Measurements from ENCODE around the gene GLE1.

GLE1 gene

DNA sequence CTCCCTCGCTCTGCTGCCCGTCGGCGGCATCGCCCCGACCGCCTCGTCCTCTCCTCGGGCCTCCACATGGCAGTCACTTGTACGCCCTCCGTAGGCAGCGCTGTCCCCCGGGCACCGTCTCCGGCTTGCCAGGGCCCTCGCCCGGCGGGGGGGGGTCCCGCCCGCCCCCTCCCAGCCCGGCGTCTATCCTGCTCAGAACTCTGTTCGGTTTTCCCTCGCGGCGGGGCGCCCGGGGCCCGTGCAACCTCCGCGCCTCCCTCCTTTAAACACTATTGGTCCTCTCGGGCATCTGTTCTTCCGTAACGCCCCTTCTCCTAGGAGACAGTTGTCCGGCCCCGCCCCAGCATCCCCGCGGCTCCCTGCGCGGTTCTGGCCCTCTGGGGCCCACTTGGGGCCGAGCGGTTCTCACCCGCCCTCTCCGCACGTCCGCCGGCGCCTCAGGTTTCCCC, 47.9 kb upstream of the GLE1 start:
- H3K27ac ChIP-seq = peak overlapping the region; percentile 73
- peak overlapping the region; percentile 75 for H2AFZ ChIP-seq (ENCODE audit: low read depth)
- H3K4me2 ChIP-seq = peak overlapping the region; percentile 98
- peaks cover 3% of the 10 kb centered on the region; the same call in 1 of the 2 replicates for H3K36me3 ChIP-seq (ENCODE audit: insufficient read depth)
- H3K4me3 ChIP-seq (IDR thresholded peaks at IDR 0.05; ENCODE audit: insufficient read depth, low read depth, low read length) = no peak overlapping the region
- peak overlapping the region; percentile 73 for H3K9ac ChIP-seq
- no peaks in the 10 kb centered on the region for H4K20me1 ChIP-seq (ENCODE audit: insufficient read depth)
- TF ChIP-seq, protein P1, sequence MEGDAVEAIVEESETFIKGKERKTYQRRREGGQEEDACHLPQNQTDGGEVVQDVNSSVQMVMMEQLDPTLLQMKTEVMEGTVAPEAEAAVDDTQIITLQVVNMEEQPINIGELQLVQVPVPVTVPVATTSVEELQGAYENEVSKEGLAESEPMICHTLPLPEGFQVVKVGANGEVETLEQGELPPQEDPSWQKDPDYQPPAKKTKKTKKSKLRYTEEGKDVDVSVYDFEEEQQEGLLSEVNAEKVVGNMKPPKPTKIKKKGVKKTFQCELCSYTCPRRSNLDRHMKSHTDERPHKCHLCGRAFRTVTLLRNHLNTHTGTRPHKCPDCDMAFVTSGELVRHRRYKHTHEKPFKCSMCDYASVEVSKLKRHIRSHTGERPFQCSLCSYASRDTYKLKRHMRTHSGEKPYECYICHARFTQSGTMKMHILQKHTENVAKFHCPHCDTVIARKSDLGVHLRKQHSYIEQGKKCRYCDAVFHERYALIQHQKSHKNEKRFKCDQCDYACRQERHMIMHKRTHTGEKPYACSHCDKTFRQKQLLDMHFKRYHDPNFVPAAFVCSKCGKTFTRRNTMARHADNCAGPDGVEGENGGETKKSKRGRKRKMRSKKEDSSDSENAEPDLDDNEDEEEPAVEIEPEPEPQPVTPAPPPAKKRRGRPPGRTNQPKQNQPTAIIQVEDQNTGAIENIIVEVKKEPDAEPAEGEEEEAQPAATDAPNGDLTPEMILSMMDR (conservative IDR thresholded peaks at IDR 0.05; ENCODE audit: low read depth, low read length) = no peak
- no peaks in the 10 kb centered on the region for H3K27me3 ChIP-seq (ENCODE audit: insufficient read depth, low read depth)
- H3K79me2 ChIP-seq (ENCODE audit: insufficient read depth, low read depth) = peaks cover 11% of the 10 kb centered on the region
- peaks cover 11% of the 10 kb centered on the region for H3K4me1 ChIP-seq (ENCODE audit: low read depth, poor library complexity, severe bottlenecking)

DNA sequence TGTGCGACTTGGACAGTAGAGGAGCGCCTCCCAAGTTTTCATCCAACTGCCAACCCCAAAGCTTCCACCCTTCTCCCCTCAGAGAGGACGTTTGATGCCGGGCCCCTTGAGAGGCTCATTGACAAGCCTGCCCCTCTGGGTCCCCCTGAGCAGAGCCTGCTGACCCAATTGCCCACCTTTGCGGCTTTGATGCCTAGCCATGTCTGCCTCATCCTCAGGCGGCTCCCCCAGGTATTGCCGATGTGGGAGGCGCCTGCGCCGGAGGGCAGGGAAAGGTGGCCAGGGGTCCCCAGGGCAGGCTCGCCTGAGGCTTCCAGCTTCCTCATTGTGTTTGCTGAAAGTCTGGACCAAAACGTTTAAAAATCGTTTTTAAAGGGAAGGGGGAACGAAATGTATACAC, 47.3 kb upstream of the GLE1 start:
- TF ChIP-seq, protein P1 (conservative IDR thresholded peaks at IDR 0.05; ENCODE audit: low read depth, low read length) = no peak
- H3K4me3 ChIP-seq (IDR thresholded peaks at IDR 0.05; ENCODE audit: insufficient read depth, low read depth, low read length) = no peak overlapping the region
- H3K36me3 ChIP-seq (ENCODE audit: insufficient read depth) = peaks cover 3% of the 10 kb centered on the region; the same call in 1 of the 2 replicates
- H2AFZ ChIP-seq (ENCODE audit: low read depth) = peak overlapping the region; percentile 75; the same call in 1 of the 2 replicates
- peak overlapping the region; percentile 98 for H3K4me2 ChIP-seq
- H4K20me1 ChIP-seq (ENCODE audit: insufficient read depth) = no peaks in the 10 kb centered on the region
- peak overlapping the region; percentile 73; the same call in 1 of the 2 replicates for H3K9ac ChIP-seq
- peaks cover 11% of the 10 kb centered on the region for H3K79me2 ChIP-seq (ENCODE audit: insufficient read depth, low read depth)
- H3K27me3 ChIP-seq (ENCODE audit: insufficient read depth, low read depth) = no peaks in the 10 kb centered on the region
- H3K27ac ChIP-seq = no peak overlapping the region
- H3K4me1 ChIP-seq (ENCODE audit: low read depth, poor library complexity, severe bottlenecking) = peaks cover 11% of the 10 kb centered on the region

DNA sequence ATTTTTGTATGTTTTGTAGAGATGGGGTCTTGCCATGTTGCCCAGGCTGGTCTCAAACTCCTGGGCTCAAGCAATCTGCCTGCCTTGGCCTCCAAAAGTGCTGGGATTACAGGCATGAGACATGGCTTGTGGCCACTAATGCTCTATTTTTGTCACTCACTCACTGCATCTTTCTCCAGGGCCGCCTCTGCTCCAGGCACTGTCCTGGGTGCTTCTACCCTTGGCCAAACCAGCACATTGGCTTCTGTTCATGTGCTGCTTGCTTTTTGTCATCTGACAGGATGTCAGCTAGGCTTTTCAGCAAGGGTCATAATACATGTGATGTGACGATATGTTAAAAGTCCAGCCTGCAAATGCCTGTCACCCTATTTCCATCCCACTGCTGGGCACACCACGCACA, 45.5 kb upstream of the GLE1 start:
- TF ChIP-seq, protein P1 (conservative IDR thresholded peaks at IDR 0.05; ENCODE audit: low read depth, low read length) = no peak
- H3K27me3 ChIP-seq (ENCODE audit: insufficient read depth, low read depth) = no peaks in the 10 kb centered on the region
- no peak overlapping the region for H3K4me3 ChIP-seq (IDR thresholded peaks at IDR 0.05; ENCODE audit: insufficient read depth, low read depth, low read length)
- H3K27ac ChIP-seq = no peak overlapping the region
- no peak overlapping the region for H2AFZ ChIP-seq (ENCODE audit: low read depth)
- H3K79me2 ChIP-seq (ENCODE audit: insufficient read depth, low read depth) = peaks cover 11% of the 10 kb centered on the region
- H3K36me3 ChIP-seq (ENCODE audit: insufficient read depth) = peaks cover 3% of the 10 kb centered on the region; the same call in 1 of the 2 replicates
- no peak overlapping the region for H3K4me2 ChIP-seq
- no peak overlapping the region for H3K9ac ChIP-seq
- H3K4me1 ChIP-seq (ENCODE audit: low read depth, poor library complexity, severe bottlenecking) = peaks cover 11% of the 10 kb centered on the region
- no peaks in the 10 kb centered on the region for H4K20me1 ChIP-seq (ENCODE audit: insufficient read depth)

DNA sequence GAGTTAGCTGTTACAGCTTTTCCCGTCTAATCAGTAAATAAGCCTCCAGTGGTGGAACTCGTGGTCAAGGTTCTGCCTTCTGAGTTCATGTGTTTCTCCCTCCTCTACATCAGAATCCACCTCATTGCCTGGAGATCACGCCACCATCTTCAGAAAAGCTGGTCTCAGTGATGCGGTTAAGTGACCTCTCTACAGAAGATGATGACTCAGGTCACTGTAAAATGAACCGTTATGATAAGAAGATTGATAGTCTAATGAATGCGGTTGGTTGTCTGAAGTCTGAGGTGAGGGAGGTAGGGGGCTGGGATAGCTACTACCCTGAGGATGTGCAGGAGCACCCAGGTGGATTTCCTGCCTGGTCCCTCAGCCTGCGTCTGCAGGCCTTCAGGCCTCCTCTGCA, 35.4 kb upstream of the GLE1 start:
- no peak overlapping the region for H3K27ac ChIP-seq
- no peak overlapping the region for H2AFZ ChIP-seq (ENCODE audit: low read depth)
- no peaks in the 10 kb centered on the region for H3K36me3 ChIP-seq (ENCODE audit: insufficient read depth)
- no peak overlapping the region for H3K4me3 ChIP-seq (IDR thresholded peaks at IDR 0.05; ENCODE audit: insufficient read depth, low read depth, low read length)
- H3K9ac ChIP-seq = no peak overlapping the region
- TF ChIP-seq, protein P1 (conservative IDR thresholded peaks at IDR 0.05; ENCODE audit: low read depth, low read length) = no peak
- H3K27me3 ChIP-seq (ENCODE audit: insufficient read depth, low read depth) = no peaks in the 10 kb centered on the region
- H4K20me1 ChIP-seq (ENCODE audit: insufficient read depth) = no peaks in the 10 kb centered on the region
- H3K4me1 ChIP-seq (ENCODE audit: low read depth, poor library complexity, severe bottlenecking) = peaks cover 25% of the 10 kb centered on the region
- 0 out of 2 replicates have a peak overlapping the region, but pooled peaks have one; percentile 9 for H3K4me2 ChIP-seq
- no peaks in the 10 kb centered on the region for H3K79me2 ChIP-seq (ENCODE audit: insufficient read depth, low read depth)

Measured in KMS-11 (cell line).